NCI-H226 (cell line): Measurements from ENCODE around the gene ACKR1.

ENCODE experiments used
- DNase-seq: peaks from one replicate; pipeline ENCODE4 v3.0.0-alpha.2; 2015

ACKR1 gene

DNA sequence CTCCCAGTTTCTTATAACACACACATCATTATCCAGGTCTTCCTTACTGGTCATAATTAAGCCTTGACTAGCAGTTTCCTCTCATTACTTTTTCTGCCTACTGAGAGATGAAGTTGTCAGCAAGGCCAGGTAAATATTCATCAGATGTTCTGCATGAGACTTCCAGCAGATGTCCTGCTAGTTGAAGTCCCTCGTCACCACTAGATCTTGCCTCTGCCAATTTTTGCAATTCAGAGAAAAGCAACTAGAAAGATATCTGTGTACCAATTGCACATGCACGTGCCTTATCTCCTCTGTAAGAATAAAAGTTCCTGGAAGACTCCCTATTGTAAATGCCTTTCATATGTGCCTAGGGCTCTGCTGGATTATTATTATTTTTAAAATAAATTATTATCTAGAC is 18.3 kb downstream of the ACKR1 start:
- no peak for DNase-seq

DNA sequence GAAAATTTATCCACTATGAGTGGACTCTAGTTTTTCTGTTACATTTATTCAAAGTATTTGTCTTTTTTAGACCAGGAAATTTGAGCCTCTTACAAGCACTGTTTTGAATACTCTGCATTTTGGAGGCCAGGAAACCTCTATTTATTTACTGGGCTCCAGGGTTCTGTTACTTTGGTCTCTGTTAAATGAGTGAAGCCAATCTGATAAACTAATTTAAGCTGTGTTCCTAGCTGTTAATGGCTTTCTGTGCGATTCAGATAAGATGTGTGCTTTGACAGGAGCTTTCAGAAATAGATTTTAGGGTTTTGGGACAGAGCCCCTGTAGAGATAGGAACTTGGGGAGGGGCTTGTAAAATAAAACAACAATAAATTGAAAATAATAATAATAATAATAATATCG is 23.9 kb downstream of the ACKR1 start:
- DNase-seq, result no peak

DNA sequence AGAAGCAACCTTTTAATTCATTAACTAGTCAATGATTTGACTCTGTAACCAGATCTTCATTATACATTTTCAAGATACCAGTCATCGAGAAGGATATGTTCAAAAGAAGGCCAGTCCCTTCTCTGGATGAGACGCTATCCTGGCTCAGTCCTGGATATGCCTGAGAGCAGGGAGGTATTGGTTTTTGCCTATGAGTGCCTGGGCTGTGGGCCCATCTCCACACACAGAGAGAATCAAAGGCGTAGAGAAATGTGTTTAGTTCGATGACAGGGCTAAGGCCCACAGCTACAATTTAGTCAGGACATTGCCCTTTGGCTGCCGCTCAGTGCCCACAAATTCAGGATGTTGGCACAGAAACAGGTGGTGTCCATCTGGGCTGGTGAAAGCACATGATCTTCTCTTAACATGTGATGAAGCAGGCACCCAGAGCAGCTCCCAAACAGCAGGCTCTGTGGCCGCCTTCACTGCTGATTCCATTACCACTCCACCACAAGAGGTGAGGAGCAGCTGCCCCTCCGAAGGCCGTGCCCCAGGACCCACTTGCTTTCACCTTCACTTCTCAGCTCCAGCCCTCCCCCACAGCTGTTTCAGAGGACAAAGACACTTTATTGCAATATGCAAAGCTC is 24.7 kb downstream of the ACKR1 start:
- no peak for DNase-seq

DNA sequence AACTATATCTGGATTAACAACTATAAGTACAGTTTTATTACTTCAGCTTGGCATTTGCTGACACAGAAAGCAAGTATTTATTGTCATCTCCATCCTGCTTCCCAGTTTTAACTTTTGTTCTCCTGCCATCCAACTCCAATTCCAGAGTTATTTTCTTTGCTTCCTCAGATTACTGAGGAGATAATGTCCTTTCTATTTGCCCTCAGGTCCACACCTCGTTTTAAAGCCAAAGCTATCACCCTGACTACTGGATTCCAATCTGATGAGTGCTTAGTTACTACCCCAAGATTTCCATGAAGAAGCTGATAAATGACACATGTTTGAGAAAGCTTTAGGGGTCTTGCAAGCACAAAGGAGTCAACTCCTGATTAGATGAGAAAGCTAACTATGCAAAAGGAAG is 25.2 kb downstream of the ACKR1 start:
- DNase-seq, result peak; percentile 86

DNA sequence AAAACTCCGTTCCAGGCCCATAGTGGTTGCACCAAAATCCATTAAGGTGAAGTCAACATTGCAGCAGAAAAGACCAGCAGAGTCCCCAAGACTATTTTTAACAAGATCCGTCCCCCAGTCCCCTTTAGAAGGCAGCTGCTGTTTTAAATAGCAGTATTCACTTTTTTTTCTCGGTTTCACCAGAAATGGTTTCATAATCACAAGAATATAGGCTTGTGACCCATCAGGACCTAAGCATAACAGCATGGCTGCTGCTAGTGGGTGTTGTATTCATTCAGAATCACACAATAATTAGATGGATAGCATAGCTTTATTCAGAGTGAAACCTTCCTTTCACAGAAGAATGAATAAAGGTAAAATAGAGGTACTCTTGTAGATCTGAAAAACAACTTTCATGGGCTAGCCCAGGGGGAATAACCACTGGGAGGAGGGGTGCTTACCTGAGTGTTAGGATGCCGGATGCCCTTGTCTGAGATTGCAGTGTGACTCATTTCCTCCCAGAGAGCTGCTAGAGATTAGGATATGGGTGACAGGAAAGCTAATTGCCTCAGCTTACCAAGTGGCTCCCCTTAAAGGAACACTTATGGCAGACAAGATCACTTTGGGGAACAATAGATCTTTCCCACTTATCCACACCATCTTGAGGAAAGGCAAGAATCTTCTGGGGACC is 35.0 kb downstream of the ACKR1 start:
- no peak for DNase-seq

DNA sequence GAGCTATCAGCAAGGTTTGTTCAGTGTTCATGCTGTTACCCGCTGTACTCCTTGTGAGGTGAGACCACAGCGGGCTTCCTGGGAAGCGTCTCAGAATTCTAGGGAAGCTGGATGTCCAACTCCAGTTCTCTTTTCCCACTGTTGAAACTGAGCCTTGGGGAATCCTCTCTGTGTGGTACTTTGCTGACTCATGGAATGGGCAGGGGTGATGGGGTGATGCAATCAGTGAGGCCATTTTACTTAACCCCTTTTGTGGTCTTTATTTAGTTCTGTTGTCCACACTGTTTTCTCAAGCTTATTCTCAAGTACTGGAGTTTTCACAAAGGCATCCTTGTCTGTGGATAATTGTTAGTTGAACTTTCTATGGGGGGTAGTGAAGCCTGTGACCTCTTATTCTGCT is 42.6 kb downstream of the ACKR1 start:
- no peak for DNase-seq

DNA sequence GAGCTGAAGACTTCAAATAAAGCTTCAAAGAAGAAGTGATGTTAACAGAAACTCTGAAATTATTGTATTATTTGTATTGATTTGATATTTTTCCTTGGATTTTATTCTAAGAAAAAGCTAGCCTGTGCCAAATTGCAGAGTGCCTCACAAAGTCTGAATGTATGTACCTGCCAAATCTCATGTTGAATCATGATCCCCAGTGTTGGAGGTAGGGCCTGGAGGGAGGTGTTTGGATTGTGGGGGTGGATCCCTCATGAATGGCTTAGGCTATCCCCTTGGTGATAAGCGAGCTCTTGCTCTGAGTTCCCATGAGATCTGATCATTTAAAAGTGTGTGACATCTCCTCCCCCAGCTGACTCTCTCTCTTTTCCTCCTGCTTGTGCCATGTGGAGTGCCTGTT is 43.6 kb downstream of the ACKR1 start:
- no peak for DNase-seq

DNA sequence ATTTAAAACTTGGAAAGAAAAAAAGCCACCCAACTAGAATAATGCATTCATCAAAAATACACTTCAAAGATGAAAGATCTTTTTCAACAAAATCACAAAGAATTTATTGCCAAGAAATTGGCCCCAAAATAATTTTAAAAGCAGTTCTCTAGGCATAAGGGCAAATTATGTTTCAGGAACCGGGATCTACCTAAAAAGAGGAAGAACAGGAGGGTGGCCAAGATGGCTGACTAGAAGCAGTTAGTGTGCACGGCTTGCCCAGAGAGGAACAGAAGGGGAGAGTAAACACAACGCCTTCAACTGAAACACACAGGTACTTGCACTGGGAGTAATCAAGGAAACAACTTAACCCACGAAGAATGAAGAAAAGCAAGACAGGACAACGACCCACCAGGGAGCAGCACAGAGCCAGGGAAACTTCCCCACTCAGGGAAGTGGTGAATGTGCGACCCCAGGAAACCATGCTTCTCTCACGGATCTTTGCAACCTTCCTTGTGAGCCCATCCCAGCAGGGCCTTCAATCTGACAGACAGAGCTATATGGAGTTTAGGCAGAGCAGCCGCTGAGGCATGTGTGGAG is 46.1 kb downstream of the ACKR1 start:
- no peak for DNase-seq
